DND-41 (cell line): ENCODE data around the gene KRTAP2-4.
"Not testable (repeated sequence)": the region's sequence is repeated elsewhere in the genome, so short reads cannot be mapped to it uniquely, and the experiment has no call there.

Experiments used
- EZH2 ChIP-seq: IDR thresholded peaks from 3 replicates; pipeline ENCODE4 v1.6.1; 2012; ENCODE audit warnings: borderline replicate concordance, low read depth, mild to moderate bottlenecking, moderate library complexity, low read length, inconsistent platforms; ENCODE audit not compliant: severe bottlenecking
- TF ChIP-seq, protein P1 (sequence below): IDR thresholded peaks from 2 replicates; pipeline ENCODE4 v1.5.1; 2012; ENCODE audit warnings: borderline replicate concordance, low read length, moderate library complexity, mild to moderate bottlenecking; ENCODE audit not compliant: poor library complexity, severe bottlenecking; ENCODE audit errors: extremely low read depth

GRCh38 chr17:41099682-41100480 lies 34.2 kb upstream of the KRTAP2-4 start:
- TF ChIP-seq, protein P1, sequence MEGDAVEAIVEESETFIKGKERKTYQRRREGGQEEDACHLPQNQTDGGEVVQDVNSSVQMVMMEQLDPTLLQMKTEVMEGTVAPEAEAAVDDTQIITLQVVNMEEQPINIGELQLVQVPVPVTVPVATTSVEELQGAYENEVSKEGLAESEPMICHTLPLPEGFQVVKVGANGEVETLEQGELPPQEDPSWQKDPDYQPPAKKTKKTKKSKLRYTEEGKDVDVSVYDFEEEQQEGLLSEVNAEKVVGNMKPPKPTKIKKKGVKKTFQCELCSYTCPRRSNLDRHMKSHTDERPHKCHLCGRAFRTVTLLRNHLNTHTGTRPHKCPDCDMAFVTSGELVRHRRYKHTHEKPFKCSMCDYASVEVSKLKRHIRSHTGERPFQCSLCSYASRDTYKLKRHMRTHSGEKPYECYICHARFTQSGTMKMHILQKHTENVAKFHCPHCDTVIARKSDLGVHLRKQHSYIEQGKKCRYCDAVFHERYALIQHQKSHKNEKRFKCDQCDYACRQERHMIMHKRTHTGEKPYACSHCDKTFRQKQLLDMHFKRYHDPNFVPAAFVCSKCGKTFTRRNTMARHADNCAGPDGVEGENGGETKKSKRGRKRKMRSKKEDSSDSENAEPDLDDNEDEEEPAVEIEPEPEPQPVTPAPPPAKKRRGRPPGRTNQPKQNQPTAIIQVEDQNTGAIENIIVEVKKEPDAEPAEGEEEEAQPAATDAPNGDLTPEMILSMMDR, result not testable (repeated sequence)
- not testable (repeated sequence) for TF ChIP-seq EZH2
